IPS-18c (cell line): Measurements from ENCODE around the gene AK2.
"Not testable (repeated sequence)": the region's sequence is repeated elsewhere in the genome, so short reads cannot be mapped to it uniquely, and the experiment has no call there.

Source experiments
- H3K4me3 ChIP-seq: 2 replicates; pipeline ENCODE4 v1.7.0; 2013; ENCODE audit warnings: low read depth, mild to moderate bottlenecking, low read length, moderate library complexity; ENCODE audit not compliant: insufficient read depth
- H3K9me3 ChIP-seq: one replicate; pipeline ENCODE4 v1.6.1; 2013; ENCODE audit warnings: mild to moderate bottlenecking, low read length, moderate library complexity; ENCODE audit not compliant: control insufficient read depth, insufficient read depth

AK2 gene

GRCh38 chr1:33032126-33032869 is 4.4 kb downstream of the AK2 start:
- Histone ChIP-seq H3K9me3 (no peaks in the 10 kb centered on the region), H3K4me3 (no peak overlapping the region)

- no peak overlapping the region for H3K4me3 ChIP-seq
- no peaks in the 10 kb centered on the region for H3K9me3 ChIP-seq
Observed at GRCh38 chr1:33031506-33031905, 5.2 kb downstream of the AK2 start.

GRCh38 chr1:33030575-33030974 is 6.1 kb downstream of the AK2 start:
- no peak overlapping the region for H3K4me3 ChIP-seq

GRCh38 chr1:33029921-33030320 is 6.8 kb downstream of the AK2 start:
- no peak overlapping the region for H3K4me3 ChIP-seq

More at GRCh38 chr1:33030575-33030974, 6.1 kb downstream of the AK2 start:
- no peaks in the 10 kb centered on the region for H3K9me3 ChIP-seq

GRCh38 chr1:33029209-33029608 is 7.5 kb downstream of the AK2 start:
- no peaks in the 10 kb centered on the region for H3K9me3 ChIP-seq
- no peak overlapping the region for H3K4me3 ChIP-seq

More at GRCh38 chr1:33029921-33030320, 6.8 kb downstream of the AK2 start:
- no peaks in the 10 kb centered on the region for H3K9me3 ChIP-seq

- no peak overlapping the region for H3K4me3 ChIP-seq
- H3K9me3 ChIP-seq = no peaks in the 10 kb centered on the region
Observed at GRCh38 chr1:33025761-33026160, 10.9 kb downstream of the AK2 start.

- Histone ChIP-seq H3K9me3 (no peaks in the 10 kb centered on the region), H3K4me3 (no peak overlapping the region)
Observed at GRCh38 chr1:33025180-33025569, 11.5 kb downstream of the AK2 start.

- H3K9me3 ChIP-seq, H3K4me3 ChIP-seq: not testable (repeated sequence)
Observed at GRCh38 chr1:33024430-33025179, 12.1 kb downstream of the AK2 start.

GRCh38 chr1:33022650-33023200 is 14.0 kb downstream of the AK2 start:
- H3K9me3 ChIP-seq = no peaks in the 10 kb centered on the region
- no peak overlapping the region for H3K4me3 ChIP-seq

GRCh38 chr1:33021567-33022431 is 14.9 kb downstream of the AK2 start:
- no peaks in the 10 kb centered on the region for H3K9me3 ChIP-seq
- no peak overlapping the region for H3K4me3 ChIP-seq

GRCh38 chr1:33018112-33018511 is 18.6 kb downstream of the AK2 start:
- no peak overlapping the region for H3K4me3 ChIP-seq
- peaks cover 3% of the 10 kb centered on the region for H3K9me3 ChIP-seq

- no peak overlapping the region for H3K4me3 ChIP-seq
- peaks cover 3% of the 10 kb centered on the region for H3K9me3 ChIP-seq
Observed at GRCh38 chr1:33017175-33017574, 19.5 kb downstream of the AK2 start.

GRCh38 chr1:33015216-33015615 is 21.5 kb downstream of the AK2 start:
- peaks cover 3% of the 10 kb centered on the region for H3K9me3 ChIP-seq
- H3K4me3 ChIP-seq = no peak overlapping the region

- peaks cover 3% of the 10 kb centered on the region for H3K9me3 ChIP-seq
- H3K4me3 ChIP-seq = no peak overlapping the region
Observed at GRCh38 chr1:33014464-33015163, 22.1 kb downstream of the AK2 start.

- H3K9me3 ChIP-seq = peaks cover 3% of the 10 kb centered on the region
Observed at GRCh38 chr1:33013791-33014190, 22.9 kb downstream of the AK2 start.

GRCh38 chr1:33012165-33012564 is 24.5 kb downstream of the AK2 start:
- H3K9me3 ChIP-seq = peaks cover 3% of the 10 kb centered on the region
- no peak overlapping the region for H3K4me3 ChIP-seq

More at GRCh38 chr1:33013791-33014190, 22.9 kb downstream of the AK2 start:
- no peak overlapping the region for H3K4me3 ChIP-seq
